T-helper 9 cell (primary cell): Measurements from ENCODE around the gene C17orf113.
"Not testable (repeated sequence)": the region's sequence is repeated elsewhere in the genome, so short reads cannot be mapped to it uniquely, and the experiment has no call there.

ENCODE experiments used
- DNase-seq: peaks from one replicate; pipeline ENCODE4 v3.0.0-alpha.2; 2020

C17orf113 gene

DNA sequence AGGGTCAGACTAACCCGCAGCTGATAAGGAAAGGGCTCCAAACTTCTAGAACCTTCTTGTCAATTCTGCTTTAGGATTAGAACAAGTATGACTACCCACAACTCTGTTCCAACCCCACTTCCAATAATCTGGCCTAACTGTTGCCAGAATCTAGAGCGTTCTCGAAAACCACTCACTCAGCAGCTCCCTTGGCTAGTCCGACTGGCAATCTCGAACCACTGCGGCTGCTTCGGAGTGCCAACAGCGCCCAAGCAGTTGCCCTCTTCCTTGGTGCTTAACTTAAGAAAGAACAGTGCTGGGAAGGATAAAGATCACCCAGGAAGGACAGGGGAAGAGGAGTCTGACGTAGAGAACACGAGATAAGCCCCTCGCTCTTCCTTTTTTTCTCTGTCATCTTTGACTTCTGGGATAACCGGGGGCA lies 34.0 kb downstream of the C17orf113 start:
- DNase-seq, result no peak

DNA sequence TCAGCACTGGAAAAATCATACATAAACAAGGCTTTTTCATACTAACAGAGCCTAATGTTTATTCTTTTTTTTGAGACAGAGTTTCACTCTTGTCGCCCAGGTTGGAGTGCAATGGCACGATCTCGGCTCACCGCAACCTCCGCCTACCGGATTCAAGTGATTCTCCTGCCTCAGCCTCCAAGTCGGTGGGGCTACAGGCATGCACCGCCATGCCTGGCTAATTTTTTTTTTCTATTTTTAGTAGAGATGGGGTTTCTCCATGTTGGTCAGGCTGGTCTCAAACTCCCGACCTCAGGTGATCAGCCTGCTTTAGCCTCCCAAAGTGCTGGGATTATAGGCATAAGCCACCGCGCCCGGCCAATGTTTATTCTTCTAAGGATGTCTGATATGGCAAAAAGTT lies 36.7 kb downstream of the C17orf113 start:
- not testable (repeated sequence) for DNase-seq

DNA sequence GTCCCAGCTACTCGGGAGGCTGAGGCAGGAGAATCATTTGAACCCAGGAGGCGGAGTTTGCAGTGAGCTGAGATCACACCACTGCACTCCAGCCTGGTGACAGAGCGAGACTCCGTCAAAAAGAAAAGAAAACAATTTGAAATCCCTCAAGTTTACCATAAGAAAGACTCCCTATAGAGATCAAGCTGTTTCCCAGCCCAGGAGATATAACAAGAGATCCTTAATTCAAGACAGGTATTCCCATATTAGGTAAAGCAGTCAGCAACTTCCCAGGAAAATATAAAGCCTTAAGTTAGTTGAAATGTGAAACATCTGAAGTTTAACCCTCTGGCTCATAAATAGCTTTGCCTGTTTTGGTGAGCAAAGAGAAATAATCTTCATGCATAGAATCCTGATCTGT lies 38.0 kb downstream of the C17orf113 start:
- not testable (repeated sequence) for DNase-seq

DNA sequence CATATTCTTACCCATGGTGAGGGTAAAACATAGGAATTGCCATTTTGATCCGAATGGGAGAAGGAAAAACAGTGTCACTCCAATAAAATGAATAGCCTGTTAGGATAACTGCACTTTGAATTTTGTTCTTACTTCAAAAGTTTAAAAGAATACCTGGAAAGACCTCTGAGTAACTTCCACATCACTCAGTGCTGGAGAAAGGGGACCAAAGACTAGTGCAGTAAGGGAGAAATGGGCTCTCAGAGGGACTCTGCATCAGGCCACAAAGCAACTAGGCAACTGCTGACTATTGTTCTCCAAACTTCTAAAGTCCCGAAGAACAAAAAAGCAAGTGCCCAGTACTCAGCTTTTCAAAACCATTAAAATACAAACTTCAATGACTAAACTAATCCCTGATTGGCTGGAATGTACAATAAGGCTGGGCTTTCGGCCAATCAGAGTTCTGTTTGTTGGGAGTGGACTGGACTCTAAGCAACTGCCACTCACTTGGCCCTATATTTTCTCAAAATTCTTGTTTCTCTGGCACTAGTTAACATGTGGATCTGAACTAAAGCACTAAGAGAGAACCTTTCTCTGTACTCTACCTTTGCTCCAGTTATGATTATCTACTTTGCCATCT lies 39.4 kb downstream of the C17orf113 start:
- no peak for DNase-seq

DNA sequence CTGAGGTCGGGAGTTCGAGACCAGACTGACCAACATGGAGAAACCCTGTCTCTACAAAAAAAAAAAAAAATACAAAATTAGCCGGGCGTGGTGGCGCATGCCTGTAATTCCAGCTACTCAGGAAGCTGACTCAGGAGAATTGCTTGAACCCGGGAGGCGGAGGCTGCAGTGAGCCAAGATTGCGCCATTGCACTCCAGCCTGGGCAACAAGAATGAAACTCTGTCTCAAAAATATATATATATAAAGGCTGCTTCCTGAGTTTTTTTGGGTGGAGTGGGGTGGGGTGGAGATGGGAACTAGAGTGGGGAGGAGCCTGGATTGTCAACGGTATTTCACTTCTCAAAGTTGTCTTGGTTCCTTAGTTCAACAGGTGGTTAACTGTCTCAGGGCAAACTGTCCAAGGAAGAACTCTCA lies 40.1 kb downstream of the C17orf113 start:
- DNase-seq, result not testable (repeated sequence)

DNA sequence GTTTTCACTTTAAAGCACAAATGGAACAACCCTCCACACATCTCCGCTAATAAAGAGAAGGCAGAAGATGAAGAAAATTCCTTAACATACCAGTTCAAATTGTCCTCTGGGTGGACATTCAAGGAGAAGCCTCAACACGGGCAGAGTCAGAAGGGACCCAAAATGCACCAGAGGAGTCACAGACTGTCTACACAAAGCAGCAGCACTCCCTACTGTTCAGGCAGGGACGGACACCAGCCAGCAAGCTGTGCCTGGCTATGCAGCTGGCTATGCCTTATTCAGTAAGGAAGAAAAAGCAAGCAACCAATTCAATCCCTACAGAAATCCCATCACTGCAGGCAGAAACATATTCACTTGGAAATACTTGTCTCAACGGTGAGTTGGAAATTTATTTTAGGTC lies 41.2 kb downstream of the C17orf113 start:
- DNase-seq, result no peak

DNA sequence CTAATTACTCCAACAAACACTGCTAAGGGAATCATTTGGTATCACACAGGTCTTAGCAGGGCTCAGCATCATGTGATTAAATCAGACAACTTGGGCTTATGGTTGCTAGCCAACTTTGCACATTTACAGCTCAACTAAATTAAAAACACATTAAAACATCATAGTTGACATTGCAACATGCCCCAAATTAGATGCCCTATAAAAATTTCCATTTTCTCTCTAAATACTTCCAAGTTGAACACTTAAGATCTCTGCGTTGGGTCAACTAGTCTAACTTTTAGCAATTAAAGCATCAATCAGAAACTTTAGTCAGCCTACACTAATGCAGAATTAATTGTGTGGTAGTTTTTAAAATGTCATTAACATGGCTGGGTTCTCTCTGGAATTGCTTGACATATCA lies 45.2 kb downstream of the C17orf113 start:
- no peak for DNase-seq

DNA sequence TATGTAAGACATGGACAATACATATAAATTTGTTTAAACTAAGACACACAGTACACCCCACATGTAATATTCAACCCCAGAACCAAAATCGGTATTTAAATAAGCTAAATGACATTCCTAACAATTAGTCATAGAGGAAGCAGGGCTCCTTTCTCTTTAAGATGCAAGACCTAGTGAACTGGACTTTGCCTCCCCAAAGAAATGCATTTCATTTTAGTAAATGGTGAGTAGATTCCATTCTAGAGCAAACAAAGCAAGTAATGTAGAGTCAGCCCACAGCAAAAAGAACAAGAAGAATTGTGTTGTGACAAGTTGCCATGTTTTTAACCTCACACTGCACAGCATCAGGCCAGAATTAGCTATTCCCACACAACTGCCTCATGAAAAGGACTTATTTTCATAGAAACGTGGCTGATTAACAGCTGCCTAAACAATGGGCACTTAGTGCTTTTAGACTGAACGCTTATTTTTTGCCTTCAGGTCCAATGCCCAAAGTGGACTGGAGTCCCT lies 47.6 kb downstream of the C17orf113 start:
- no peak for DNase-seq

DNA sequence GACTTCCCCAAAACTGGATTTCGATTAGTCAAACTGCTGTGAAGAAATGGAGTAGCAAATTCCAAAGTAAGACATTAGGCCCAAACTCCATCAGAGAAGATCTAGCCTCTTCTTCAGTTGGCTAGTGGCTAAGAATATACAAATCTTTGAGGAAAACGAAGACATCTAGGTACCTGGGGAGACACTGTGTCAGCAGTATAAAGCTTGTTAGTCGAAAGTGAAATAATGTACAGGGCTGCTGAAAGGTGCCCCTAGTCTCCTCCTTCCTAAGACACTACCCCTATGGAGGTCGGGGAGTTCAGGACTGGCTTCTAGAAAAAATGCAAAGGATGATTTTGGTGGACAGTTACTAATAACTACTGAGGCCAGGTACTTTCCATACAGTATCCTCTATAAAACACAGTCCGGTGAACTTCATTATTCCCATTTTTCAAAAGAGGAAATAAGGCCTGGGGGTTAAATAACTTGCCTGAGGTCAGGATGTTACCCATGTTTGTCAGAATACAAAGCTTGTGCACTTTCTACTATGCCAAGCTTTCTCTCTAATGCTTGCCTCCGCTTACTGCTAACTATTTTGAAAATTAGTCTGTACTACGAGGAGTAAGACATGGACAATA lies 48.1 kb downstream of the C17orf113 start:
- DNase-seq, result no peak

DNA sequence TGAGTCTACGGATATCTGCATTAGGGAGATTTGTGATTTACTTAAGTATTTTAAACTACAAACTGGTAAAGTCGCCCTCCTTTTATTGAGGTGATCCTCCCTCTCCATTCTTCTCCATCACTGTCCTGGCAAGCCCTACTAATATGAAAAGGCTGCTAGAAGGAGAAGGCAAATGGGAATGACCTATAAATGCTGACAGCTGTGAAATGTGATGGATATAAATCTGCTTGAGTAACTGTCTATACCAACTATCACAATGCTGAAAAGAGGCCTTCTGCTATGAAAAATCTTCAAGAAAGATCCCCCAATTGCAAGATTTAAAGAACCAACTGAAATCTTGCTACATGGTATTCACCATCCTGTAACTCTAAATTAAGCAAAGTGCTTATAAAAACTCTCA lies 48.7 kb downstream of the C17orf113 start:
- no peak for DNase-seq

DNA sequence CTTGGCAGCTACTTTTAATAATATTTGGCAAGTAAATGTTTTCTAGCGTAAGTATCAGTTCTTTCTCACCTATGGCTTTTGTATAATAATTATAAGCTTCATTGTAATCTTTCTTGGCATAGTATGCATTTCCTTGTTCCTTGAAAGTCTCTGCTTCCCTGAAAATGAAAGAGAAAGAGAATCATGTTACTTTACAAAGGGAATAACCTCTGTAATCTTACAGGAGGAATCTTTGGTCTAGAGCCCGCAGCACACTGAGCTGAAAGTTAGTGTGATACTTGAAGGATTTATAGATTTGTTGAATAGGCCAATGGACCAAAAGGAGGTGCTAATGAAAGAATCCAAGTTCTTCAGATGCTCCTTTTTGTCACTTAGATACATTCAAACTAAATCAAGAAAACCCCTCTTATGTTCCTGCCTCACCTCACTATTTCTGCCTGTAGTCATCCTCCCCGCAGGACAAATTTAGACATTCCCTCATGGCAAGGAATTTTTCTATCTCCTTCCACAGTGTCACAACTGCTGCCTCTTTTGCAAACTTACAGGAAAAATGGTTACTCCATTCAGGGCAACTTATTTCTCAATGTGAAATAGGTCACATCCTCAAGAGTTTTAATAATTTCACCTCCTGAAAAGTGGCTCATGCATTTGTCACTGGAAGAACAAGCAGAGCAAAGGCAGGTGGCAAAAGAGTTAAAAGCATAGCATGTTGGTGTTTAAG lies 49.8 kb downstream of the C17orf113 start:
- no peak for DNase-seq

DNA sequence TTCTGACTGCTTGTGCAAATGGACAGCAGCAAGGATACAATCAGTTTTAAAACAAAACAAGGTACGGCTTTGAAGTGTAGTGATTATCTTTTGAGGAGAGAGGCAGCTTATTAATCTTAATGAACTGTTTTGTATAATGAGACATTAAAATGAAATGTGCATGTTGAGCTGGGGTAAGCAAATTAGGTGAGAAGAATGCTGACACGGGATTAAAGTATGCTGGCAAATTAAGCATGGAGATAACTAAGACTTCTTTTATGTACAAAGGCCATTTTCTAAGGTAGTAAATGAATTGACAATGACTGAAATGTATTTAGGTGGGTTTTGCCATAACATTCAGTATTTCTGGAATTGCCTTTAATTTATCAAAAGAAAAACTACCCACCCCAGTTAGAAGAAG lies 51.9 kb downstream of the C17orf113 start:
- no peak for DNase-seq

DNA sequence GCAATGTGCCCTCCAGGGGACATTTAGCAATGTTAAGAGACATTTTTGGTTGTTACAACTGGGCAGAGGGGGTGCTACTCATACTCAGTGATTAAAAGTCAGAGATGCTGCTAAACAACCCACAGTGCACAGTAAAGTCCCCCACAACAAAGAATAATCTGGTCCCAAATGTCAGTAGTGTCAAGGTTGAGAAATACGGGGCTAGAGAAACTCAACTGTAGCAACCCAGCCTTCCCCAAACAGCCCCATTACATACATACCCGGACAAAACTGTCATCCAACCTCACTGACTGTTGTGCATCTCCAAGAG lies 53.6 kb downstream of the C17orf113 start:
- no peak for DNase-seq

DNA sequence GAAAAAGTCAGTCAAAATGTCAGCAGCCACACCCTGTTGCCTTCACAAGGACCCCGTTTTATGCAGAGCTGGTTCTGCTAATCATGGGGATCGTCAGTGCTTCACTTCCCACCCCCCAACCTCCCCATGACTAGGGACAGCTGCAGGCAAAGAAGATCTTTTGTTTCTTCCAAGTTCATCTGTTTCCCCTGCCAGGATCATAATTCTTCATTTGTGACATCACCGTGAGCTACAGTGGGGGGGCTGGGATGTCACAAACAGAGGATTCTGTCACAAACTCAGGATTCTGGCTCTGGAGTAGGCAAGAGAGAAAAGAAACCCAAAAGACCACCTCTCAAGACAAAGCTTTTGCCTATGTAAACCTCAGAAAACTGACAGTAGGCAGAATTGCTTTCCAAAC lies 57.8 kb downstream of the C17orf113 start:
- no peak for DNase-seq

DNA sequence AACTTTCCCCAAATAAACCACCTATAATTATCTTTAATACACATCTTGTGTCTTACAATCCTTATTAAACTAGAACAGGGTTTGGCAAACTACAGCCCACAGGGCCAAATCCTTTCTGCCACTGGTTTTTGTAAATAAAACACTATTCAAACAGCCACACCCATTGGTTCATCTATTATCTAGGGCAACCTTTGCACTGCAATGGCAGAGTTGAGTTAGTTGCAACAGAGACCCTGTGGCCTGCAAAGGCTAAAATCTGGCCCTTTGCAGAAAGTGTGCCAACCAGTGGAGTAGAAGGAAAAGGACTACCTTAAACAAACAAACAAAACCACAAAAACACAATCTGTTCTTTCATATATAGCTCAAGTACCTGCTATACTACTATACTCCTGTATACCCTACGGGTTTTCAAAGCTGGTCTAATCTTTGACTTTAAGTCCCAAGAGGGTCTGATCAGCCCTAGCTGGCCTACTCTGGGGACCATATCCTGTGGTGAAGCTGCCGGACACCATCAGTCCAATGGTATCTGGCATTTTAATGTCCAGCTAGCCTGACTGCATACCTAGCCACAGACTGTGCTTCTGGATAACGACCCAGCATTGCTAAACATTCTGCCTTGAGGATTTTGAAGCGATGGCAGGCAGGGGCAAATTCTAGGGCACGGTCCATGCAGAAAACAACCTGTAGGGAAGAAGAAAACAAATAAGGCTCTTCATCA lies 60.5 kb downstream of the C17orf113 start:
- no peak for DNase-seq

DNA sequence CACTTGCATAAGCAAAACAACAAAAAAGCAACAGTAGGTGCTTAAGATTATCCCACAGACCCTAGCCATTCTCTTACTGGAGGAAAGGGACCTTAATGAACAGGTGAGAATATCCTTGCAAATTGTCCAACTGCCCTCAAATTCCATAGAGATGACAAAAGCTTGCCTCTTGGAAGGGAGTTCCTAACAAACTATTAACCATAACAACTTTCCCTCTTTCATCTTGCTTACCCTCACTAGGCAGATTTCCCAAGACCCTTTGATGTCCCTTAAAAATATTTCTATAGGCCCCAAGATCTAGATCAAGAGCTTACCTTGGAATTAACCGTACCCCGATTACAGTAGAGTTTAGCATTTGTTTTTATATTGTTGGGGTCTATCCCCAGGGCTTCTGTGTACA lies 62.0 kb downstream of the C17orf113 start:
- DNase-seq, result no peak
